Measurements from ENCODE around the gene FANCC.

DNA sequence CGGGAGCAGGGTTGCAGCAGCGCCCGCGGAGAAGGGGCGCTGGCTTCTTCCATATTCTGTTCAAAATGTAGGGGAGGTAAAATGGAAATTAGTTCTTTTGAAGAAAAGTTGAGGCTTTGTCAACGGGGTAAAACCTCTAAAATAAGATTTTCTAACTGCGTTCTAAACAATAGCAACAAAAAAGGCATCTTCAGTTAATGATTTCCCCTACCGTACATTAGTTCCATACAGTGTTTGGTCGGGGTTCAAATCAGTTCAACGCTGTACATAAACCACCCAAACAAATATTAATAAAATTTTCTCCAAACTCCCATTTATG lies 343 bp upstream of the FANCC start:
- no peak for TF ChIP-seq CTCF (conservative IDR thresholded peaks at IDR 0.05 in 1 of 2, IDR thresholded peaks at IDR 0.05 in 1 of 2; ENCODE audit: low read depth in 1 of 2, low read length in 2 of 2)
- TF ChIP-seq EZH2 (IDR thresholded peaks at IDR 0.05; ENCODE audit: low read length, missing control alignments) = no peak
